BJ (cell line): ENCODE results near the gene GARIN5A. TPM values are rescaled to one million over a fixed set of nuclear protein-coding genes. Genes with fewer than 3 reads are reported as not detected.

Source experiments
- CTCF ChIA-PET: fragments of 350-600 bp; formaldehyde crosslinking; extraction: SDS; loops from one replicate; lab custom pipeline; 2021; ENCODE audit warnings: antibody characterized with exemption, inconsistent platforms; lab: Yijun Ruan, JAX
- POLR2A ChIA-PET: fragments of 300-600 bp; sonication (Branson Sonifier 250); formaldehyde crosslinking; extraction: SDS; loops from one replicate; lab custom pipeline; 2021; ENCODE audit warnings: antibody characterized with exemption; lab: Charles Lee
- DNase-seq: peaks from one replicate; pipeline ENCODE4 v3.0.0-alpha.2; 2011; ENCODE audit warnings: low read depth
- H3K27me3 ChIP-seq: 2 replicates; pipeline ENCODE4 v1.6.0; 2011; ENCODE audit warnings: low read length; ENCODE audit not compliant: control insufficient read depth, insufficient read depth
- H3K36me3 ChIP-seq: 2 replicates; pipeline ENCODE4 v1.5.1; 2011; ENCODE audit warnings: low read length; ENCODE audit not compliant: control insufficient read depth, insufficient read depth
- H3K4me3 ChIP-seq: 2 replicates; pipeline ENCODE4 v1.5.1; 2011; ENCODE audit warnings: low read depth, mild to moderate bottlenecking, control low read depth, low read length
- CTCF ChIP-seq: IDR thresholded peaks from 2 replicates; pipeline ENCODE4 v1.5.1; 2011; ENCODE audit warnings: low read depth, mild to moderate bottlenecking, control low read depth, inconsistent platforms, low read length, moderate library complexity; ENCODE audit not compliant: insufficient read depth
- polyA plus RNA-seq: library from polyadenylated mRNA; depleted of rRNA; stranded (reverse); fragments of >200 nt; gene quantifications from 2 replicates; pipeline ENCODE4 v1.2.3, GENCODE V29; 2011

Gene GARIN5A
- polyA plus RNA-seq, 1 experiment, result 0.56 TPM

GRCh38 chr19:50465986-50466705 lies 10.5 kb downstream of the GARIN5A start:
- Histone ChIP-seq H3K4me3 (no peak overlapping the region), H3K36me3 (no peaks in the 10 kb centered on the region), H3K27me3 (no peaks in the 10 kb centered on the region)
- TF ChIP-seq CTCF, result peak; percentile 38
- CTCF ChIA-PET, result interaction anchor here (0.7 to 7.8 kb wide), 6 partner anchors 8 to 114 kb away, joined by 3 to 82 read pairs (median 6); partner anchors contain the start of gene NAPSA
- POLR2A ChIA-PET, result no interaction called here
- no peak for DNase-seq

- ChIA-PET CTCF (interaction anchor here (1.1 to 7.8 kb wide), 3 partner anchors 98 to 112 kb away, joined by 4 to 82 read pairs (median 79); partner anchors contain the start of gene NAPSA), POLR2A (no interaction called here)
- TF ChIP-seq CTCF, result no peak
- Histone ChIP-seq H3K27me3 (no peaks in the 10 kb centered on the region), H3K36me3 (no peaks in the 10 kb centered on the region), H3K4me3 (no peak overlapping the region)
- no peak for DNase-seq
Measured at GRCh38 chr19:50465000-50465399, 11.6 kb downstream of the GARIN5A start.

- Histone ChIP-seq H3K4me3 (no peak overlapping the region), H3K36me3 (no peaks in the 10 kb centered on the region), H3K27me3 (no peaks in the 10 kb centered on the region)
- no peak for DNase-seq
- ChIA-PET POLR2A (no interaction called here), CTCF (interaction anchor here (1.1 to 7.8 kb wide), 3 partner anchors 97 to 112 kb away, joined by 4 to 82 read pairs (median 79); partner anchors contain the start of gene NAPSA)
- TF ChIP-seq CTCF, result no peak
Measured at GRCh38 chr19:50464348-50464747, 12.3 kb downstream of the GARIN5A start.

- CTCF ChIA-PET, result interaction anchor here (1.1 to 7.8 kb wide), 5 partner anchors 13 to 106 kb away, joined by 4 to 82 read pairs (median 15); partner anchors contain the start of genes NAPSA and NR1H2
- DNase-seq, result no peak
Measured at GRCh38 chr19:50462970-50463369, 13.7 kb downstream of the GARIN5A start.

More at GRCh38 chr19:50462970-50463369, 13.7 kb downstream of the GARIN5A start:
- Histone ChIP-seq H3K36me3 (no peaks in the 10 kb centered on the region), H3K27me3 (no peaks in the 10 kb centered on the region), H3K4me3 (no peak overlapping the region)
- no peak for TF ChIP-seq CTCF
- POLR2A ChIA-PET, result interaction anchor here (1.2 kb wide), 1 partner anchor 94 kb away, joined by 9 read pairs; no protein-coding TSS in a partner anchor
